PC-9 (cell line): ENCODE measurements around the gene KIF26A.

Source experiments
- CTCF ChIP-seq: fragments of 200-600 bp; sonication (generic); conservative IDR thresholded peaks from 2 replicates; pipeline ENCODE4 v1.6.1; 2017; ENCODE audit warnings: mixed run types, antibody characterized with exemption, mild to moderate bottlenecking, moderate library complexity
- EZH2 ChIP-seq: fragments of 200-600 bp; sonication (generic); IDR thresholded peaks from 2 replicates; pipeline ENCODE4 v1.8.0; 2017; ENCODE audit warnings: antibody characterized with exemption, low read depth

- TF ChIP-seq CTCF (no peak), EZH2 (no peak)
These were observed 36.6 kb upstream of the KIF26A start for GRCh38 chr14:104101651-104102281.
